ENCODE measurements around the gene HMGN5.

HMGN5 gene

DNA sequence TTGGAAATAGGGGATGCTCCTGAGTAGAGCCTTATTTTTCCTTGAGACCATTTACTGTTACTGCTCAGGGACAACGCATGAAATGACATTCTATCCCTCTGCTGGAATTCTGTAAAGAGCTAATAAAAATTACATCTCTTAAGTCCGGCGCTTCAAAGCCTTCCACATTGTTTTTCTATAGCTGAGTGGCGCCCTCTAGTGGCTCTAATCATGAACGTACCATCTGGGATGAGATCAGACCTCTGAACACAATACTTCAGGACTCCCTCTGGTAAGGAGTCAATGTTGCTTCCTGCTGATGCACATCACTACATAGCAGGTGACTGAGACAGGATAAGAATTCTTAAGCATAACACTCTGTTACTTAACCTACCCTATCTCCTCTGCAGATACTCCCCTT is 6.0 kb downstream of the HMGN5 start:
- H3K9me3 Mint-ChIP-seq, result no peaks in the 10 kb centered on the region
- DNase-seq, result peak; percentile 35 to 41
- peaks cover 7% of the 10 kb centered on the region for H3K4me1 Mint-ChIP-seq
- no peaks in the 10 kb centered on the region for H3K27me3 Mint-ChIP-seq
- H3K27ac Mint-ChIP-seq, result no peak overlapping the region
- no peak overlapping the region for H3K4me3 Mint-ChIP-seq
- ATAC-seq, result peak; percentile 70

DNA sequence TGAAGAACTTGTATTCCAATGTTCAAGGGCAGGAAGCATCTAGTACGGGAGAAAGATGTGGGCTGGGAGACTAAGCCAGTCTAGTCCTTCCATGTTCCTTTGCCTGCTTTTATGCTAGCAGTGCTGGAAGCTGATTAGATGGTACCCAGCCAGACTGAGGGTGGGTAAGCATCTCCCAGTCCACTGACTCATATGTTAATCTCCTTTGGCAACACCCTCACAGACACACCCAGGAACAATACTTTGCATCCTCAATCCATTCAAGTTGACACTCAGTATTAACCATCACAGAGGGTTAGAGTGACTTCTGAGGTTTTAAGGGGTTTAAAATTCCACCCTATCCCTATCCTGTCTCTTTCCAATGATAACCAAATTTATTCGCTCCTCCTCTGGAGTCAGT is 6.5 kb downstream of the HMGN5 start:
- peaks cover 6% of the 10 kb centered on the region for H3K4me1 Mint-ChIP-seq
- DNase-seq (no peak), ATAC-seq (no peak)
- no peaks in the 10 kb centered on the region for H3K9me3 Mint-ChIP-seq
- H3K27me3 Mint-ChIP-seq, result no peaks in the 10 kb centered on the region
- no peak overlapping the region for H3K4me3 Mint-ChIP-seq
- H3K27ac Mint-ChIP-seq, result no peak overlapping the region

DNA sequence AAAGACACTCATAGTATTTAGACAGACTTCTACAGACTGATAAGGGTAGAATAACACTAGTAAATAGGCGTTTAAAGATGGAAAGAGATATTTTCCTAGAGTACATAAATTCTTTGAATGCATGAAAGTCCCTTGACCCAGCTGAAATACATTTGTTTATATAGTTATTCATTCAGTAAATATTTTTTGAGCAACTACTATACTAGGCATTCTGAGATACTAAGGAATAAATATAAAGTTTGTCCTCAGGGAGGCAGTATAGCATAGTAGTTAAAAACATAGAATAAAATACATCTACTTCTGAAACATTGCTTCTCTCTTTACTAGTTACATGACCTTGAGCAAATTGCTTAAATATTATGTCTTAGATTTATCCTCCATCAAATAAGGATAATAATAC is 27.4 kb downstream of the HMGN5 start:
- no peak for DNase-seq
- Mint-ChIP-seq H3K4me1 (no peaks in the 10 kb centered on the region), H3K9me3 (no peaks in the 10 kb centered on the region), H3K4me3 (no peak overlapping the region), H3K27me3 (no peaks in the 10 kb centered on the region), H3K27ac (no peak overlapping the region)
- no peak for ATAC-seq

DNA sequence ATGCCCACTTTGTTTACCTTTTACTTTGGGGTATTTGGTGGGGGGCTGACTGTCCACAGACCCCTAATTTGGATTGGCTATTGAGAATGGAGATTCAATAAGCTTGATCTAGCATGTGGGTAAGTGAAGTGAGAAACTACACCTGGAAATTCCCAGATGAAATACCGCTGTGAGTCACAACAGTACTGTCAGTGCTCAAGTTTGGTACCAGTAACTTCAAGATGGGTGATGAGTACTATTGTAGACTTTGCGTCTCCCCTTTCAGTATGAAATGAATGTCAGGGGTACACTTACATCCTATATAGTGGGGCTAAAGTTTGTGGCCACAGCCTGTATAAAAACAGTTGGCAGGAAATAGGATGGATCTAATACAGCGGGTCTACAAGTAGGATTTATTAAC is 33.3 kb downstream of the HMGN5 start:
- ATAC-seq (no peak), DNase-seq (no peak)
- H3K27ac Mint-ChIP-seq, result no peak overlapping the region
- H3K9me3 Mint-ChIP-seq, result no peaks in the 10 kb centered on the region
- no peaks in the 10 kb centered on the region for H3K4me1 Mint-ChIP-seq
- H3K4me3 Mint-ChIP-seq, result no peak overlapping the region
- no peaks in the 10 kb centered on the region for H3K27me3 Mint-ChIP-seq

DNA sequence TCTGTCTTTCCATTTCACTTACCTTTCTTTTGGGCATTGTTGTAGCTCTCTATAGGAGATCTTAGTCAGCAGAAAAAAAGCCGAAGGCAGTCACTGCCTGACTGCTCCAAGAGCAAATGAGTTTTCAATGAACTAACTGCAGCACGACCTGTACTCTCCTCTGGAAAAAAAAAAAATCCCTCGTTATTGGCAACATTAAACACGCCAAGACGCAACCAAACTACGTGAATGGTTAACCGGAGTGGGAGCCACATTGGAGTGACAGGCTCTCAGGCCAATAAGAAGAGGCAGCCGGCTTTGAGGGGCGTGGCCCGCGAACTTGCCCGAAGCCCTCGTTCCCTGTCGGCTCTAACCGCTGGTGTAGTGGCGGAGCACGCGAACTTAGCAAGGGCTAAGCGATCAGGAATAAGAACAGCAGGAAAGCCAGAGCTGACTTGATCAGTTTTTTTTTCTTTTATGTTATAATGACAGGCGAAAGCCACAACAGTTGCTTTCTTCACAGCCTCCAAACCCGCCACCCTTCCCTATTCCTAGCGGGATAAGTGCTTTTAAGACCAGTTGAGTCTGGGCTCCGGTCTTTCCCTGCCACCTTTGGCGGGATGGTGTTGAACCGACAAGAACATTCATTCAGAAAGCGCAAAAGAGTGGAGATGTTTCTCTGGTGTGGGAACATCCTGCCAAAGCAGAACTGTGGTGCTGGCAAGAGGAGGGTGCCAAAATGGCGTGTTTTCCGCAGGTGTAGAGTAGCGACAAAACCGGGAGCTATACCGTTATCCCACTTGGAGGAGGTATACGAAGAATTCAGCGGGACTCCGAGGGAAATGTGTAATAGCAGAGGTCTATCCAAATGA is 80.0 kb downstream of the HMGN5 start:
- H3K4me1 Mint-ChIP-seq, result peaks cover 4% of the 10 kb centered on the region
- H3K4me3 Mint-ChIP-seq, result peak overlapping the region; percentile 85 to 87
- H3K27ac Mint-ChIP-seq, result peak overlapping the region; percentile 48 to 97
- H3K9me3 Mint-ChIP-seq, result no peaks in the 10 kb centered on the region
- peak; percentile 80 to 89 for DNase-seq
- no peaks in the 10 kb centered on the region for H3K27me3 Mint-ChIP-seq
- ATAC-seq, result peak; percentile 96

DNA sequence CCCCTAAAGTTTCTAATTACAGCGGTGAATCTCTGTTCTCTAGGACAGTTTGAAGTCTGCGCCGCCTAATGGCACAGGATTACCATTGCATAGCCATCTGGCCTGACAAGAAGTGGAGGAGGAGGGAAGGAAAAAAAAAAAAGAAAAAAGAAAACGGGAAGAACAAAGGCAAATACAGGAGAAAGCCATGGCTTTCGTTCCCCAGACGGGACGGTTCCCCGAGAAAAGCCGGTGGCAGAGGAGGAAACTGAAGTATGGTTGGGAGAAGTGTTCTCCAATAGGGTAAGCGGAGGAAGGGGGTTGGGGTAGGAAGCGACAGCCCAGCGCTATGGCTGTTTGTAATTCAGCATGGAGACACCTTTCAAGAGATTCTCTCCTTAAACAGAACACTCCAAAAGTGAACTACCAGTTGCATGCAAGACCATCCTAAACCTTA is 80.8 kb downstream of the HMGN5 start:
- Mint-ChIP-seq H3K27ac (peak overlapping the region in 1 of 2 donors; percentile 97), H3K4me1 (peaks cover 4% of the 10 kb centered on the region), H3K4me3 (peak overlapping the region; percentile 85 to 87), H3K9me3 (no peaks in the 10 kb centered on the region), H3K27me3 (no peaks in the 10 kb centered on the region)
- peak; percentile 70 for ATAC-seq
- peak; percentile 36 to 39 for DNase-seq

DNA sequence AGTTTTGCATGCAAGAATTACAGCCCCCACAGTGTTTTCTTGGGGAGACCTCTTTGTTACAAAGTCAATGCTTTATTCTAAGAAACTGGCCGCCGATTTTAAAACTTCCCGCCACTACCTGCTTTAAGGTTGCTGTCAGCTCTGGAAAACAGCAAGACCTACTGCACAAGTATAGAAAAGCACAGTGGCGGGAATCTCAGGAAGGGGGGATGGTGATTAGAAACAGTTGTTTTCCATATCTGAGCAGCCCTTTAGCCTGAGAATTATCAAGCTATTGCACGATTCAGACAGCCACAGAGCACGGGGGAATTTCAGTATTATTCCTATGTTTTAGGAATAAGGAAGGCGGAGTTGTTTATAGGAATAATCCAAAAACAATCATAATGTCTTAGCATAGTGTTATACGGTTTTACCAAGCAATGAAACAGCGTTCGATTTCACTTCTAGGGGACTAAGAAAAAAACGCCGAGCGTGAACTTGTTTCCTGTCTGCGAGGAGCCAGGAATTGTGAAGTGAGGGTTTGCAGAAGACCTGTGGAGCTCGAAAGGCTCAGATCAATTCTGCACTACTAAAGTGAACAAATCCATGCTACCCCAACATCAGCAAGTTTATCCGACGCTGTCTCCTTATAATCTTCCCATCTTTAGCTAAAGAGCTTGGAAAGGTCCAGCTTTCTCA is 81.3 kb downstream of the HMGN5 start:
- H3K27ac Mint-ChIP-seq, result peak overlapping the region in 1 of 2 donors; percentile 42
- peaks cover 4% of the 10 kb centered on the region for H3K4me1 Mint-ChIP-seq
- no peaks in the 10 kb centered on the region for H3K27me3 Mint-ChIP-seq
- H3K4me3 Mint-ChIP-seq, result peak overlapping the region; percentile 85 to 87
- no peaks in the 10 kb centered on the region for H3K9me3 Mint-ChIP-seq
- ATAC-seq, result peak; percentile 22
- no peak for DNase-seq

DNA sequence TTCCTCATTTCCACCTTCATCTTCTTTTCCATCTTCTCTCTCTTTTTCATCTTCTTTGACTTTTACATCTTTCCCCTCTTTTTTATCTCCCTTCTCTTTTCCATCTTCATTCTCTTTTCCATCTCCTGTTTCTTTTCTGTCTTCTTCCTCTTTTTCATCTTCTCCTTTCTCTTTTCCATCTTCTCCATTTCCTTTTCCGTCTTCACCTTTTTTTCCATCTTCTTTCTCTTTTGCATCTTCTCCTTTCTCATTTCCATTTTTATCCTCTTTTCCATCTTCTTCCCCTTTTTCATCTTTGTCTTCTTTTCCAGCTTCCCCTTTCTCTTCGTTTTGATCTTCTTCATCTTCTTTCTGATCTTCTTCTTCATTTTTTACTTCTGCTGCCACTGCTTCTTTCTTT is 87.0 kb downstream of the HMGN5 start:
- no peaks in the 10 kb centered on the region for H3K9me3 Mint-ChIP-seq
- peak overlapping the region in 1 of 2 donors; percentile 68 for H3K27ac Mint-ChIP-seq
- ATAC-seq (no peak), DNase-seq (no peak)
- H3K4me3 Mint-ChIP-seq, result no peak overlapping the region
- H3K27me3 Mint-ChIP-seq, result no peaks in the 10 kb centered on the region
- peaks cover 2% of the 10 kb centered on the region for H3K4me1 Mint-ChIP-seq

DNA sequence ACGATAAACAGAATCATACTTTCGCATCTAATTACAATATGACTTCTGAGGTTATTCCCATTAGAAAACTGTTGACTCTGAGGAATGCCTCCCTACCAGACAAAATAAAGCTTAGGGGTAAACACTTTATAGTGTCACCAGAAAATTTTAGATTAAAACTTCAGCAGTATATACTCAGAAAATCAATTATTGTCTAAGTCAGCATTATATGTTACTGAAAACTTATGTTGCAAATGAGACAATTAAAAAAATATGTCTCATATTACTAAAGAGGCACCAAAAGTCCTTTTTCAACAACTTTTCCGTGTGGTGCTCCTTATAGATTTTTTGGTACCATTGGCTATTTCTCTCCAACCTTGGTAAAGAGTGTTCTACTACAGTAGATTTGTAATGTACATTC is 91.4 kb downstream of the HMGN5 start:
- Mint-ChIP-seq H3K27me3 (no peaks in the 10 kb centered on the region), H3K9me3 (peaks cover 0 to 4% of the 10 kb centered on the region in 2 donors), H3K4me3 (no peak overlapping the region), H3K27ac (no peak overlapping the region), H3K4me1 (no peaks in the 10 kb centered on the region)
- DNase-seq, result no peak
- no peak for ATAC-seq

DNA sequence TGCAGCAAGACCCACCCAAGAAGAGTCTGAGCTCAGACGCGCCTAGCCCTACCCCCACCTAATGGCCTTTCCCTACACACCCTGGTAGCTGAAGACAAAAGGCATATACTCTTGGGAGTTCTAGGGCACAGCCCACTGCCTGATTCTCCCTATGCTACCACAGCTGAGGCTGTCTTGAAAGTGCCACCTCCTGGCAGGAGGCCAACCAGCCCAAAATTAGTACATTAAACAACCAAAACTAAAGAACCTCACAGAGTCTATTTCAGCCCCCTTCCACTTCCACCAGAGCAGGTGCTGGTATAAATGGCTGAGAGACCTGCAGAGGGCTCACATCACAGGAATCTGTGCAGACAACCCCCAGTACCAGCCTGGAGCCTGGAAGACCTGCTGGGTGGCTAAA is 119.1 kb downstream of the HMGN5 start:
- H3K4me3 Mint-ChIP-seq, result no peak overlapping the region
- peaks cover 7% of the 10 kb centered on the region for H3K27me3 Mint-ChIP-seq
- peak overlapping the region in 1 of 2 donors; percentile 46 for H3K27ac Mint-ChIP-seq
- ATAC-seq (no peak), DNase-seq (no peak)
- peaks cover 0 to 26% of the 10 kb centered on the region in 2 donors for H3K9me3 Mint-ChIP-seq
- no peaks in the 10 kb centered on the region for H3K4me1 Mint-ChIP-seq

Data from stimulated activated naive CD8-positive, alpha-beta T cell treated with anti-CD3 and anti-CD28 coated beads, Interleukin-15, amount 100 ng/mL, for 72 hours (primary cell).